Natural killer cell treated with Interleukin-12 subunit alpha and Interleukin-12 subunit beta and Interleukin-15 and Interleukin-18, amount 100 ng/mL, for 72 hours (primary cell): Measurements from ENCODE around the gene SNCAIP. TPM values are rescaled to one million over a fixed set of nuclear protein-coding genes. Genes with fewer than 3 reads are reported as not detected.
"Not testable (repeated sequence)": the region's sequence is repeated elsewhere in the genome, so short reads cannot be mapped to it uniquely, and the experiment has no call there.

Experiments used
- ATAC-seq, 2 donors: fragments of 150-1000 bp; cut with Tn5 transposase in 1 of 2; sonication (Bioruptor Pico), chemical (Tn5 transposase) in 1 of 2; 2 replicates each; pipeline ENCODE4 v1.10.0; 2021
- DNase-seq: peaks from one replicate; pipeline ENCODE4 v3.0.0; 2022; ENCODE audit warnings: low spot score
- H3K27ac Mint-ChIP-seq, 2 donors: 1 replicate in 1 of 2; 2 replicates in 1 of 2; pipeline ENCODE4 v1.8.0; 2022; ENCODE audit warnings: mixed read lengths in 2 of 2, mild to moderate bottlenecking in 1 of 2, moderate library complexity in 1 of 2
- H3K27me3 Mint-ChIP-seq, 2 donors: 1 replicate in 1 of 2; 2 replicates in 1 of 2; pipeline ENCODE4 v1.8.0; 2022; ENCODE audit warnings: mixed read lengths in 2 of 2
- H3K36me3 Mint-ChIP-seq: one replicate; pipeline ENCODE4 v1.8.0; 2022; ENCODE audit warnings: mixed read lengths
- H3K4me1 Mint-ChIP-seq, 2 donors: 1 replicate in 1 of 2; 2 replicates in 1 of 2; pipeline ENCODE4 v1.8.0; 2022; ENCODE audit warnings: low read depth in 2 of 2, mixed read lengths in 2 of 2, mild to moderate bottlenecking in 1 of 2
- H3K4me3 Mint-ChIP-seq: one replicate; pipeline ENCODE4 v1.8.0; 2022; ENCODE audit warnings: mixed read lengths
- H3K9me3 Mint-ChIP-seq: 2 replicates; pipeline ENCODE4 v1.8.0; 2022; ENCODE audit warnings: mixed read lengths
- total RNA-seq, 2 donors: library from RNA; stranded (reverse); gene quantifications; one replicate each; pipeline ENCODE4 v1.2.3, GENCODE V29; 2022

Gene SNCAIP
- total RNA-seq, 2 donors from 2014 or later, result not detected

GRCh38 chr5:122470365-122470764 is 158.3 kb downstream of the SNCAIP start:
- DNase-seq, result no peak
- Mint-ChIP-seq H3K9me3 (peaks cover 5% of the 10 kb centered on the region), H3K4me1 (no peaks in the 10 kb centered on the region), H3K4me3 (no peak overlapping the region), H3K27me3 (no peaks in the 10 kb centered on the region), H3K27ac (no peak overlapping the region), H3K36me3 (no peaks in the 10 kb centered on the region)
- no peak for ATAC-seq

- no peaks in the 10 kb centered on the region for H3K27me3 Mint-ChIP-seq
- DNase-seq (no peak), ATAC-seq (no peak)
- no peaks in the 10 kb centered on the region for H3K36me3 Mint-ChIP-seq
- peaks cover 10% of the 10 kb centered on the region for H3K9me3 Mint-ChIP-seq
- no peaks in the 10 kb centered on the region for H3K4me1 Mint-ChIP-seq
- no peak overlapping the region for H3K4me3 Mint-ChIP-seq
- no peak overlapping the region for H3K27ac Mint-ChIP-seq
Measured at GRCh38 chr5:122471031-122471751, 159.2 kb downstream of the SNCAIP start.

- ATAC-seq, result no peak
- Mint-ChIP-seq H3K36me3 (no peaks in the 10 kb centered on the region), H3K9me3 (peaks cover 10% of the 10 kb centered on the region), H3K4me3 (no peak overlapping the region), H3K4me1 (no peaks in the 10 kb centered on the region), H3K27ac (no peak overlapping the region), H3K27me3 (no peaks in the 10 kb centered on the region)
- no peak for DNase-seq
Measured at GRCh38 chr5:122471752-122472061, 159.7 kb downstream of the SNCAIP start.

- Mint-ChIP-seq H3K4me3 (no peak overlapping the region), H3K27me3 (no peaks in the 10 kb centered on the region), H3K36me3 (no peaks in the 10 kb centered on the region), H3K9me3 (peaks cover 8% of the 10 kb centered on the region), H3K4me1 (no peaks in the 10 kb centered on the region), H3K27ac (no peak overlapping the region)
- DNase-seq (no peak), ATAC-seq (no peak)
Measured at GRCh38 chr5:122473138-122473843, 161.3 kb downstream of the SNCAIP start.

- DNase-seq (no peak), ATAC-seq (no peak)
- no peaks in the 10 kb centered on the region for H3K4me1 Mint-ChIP-seq
- H3K27ac Mint-ChIP-seq, result no peak overlapping the region
- H3K9me3 Mint-ChIP-seq, result peaks cover 8% of the 10 kb centered on the region
- H3K36me3 Mint-ChIP-seq, result no peaks in the 10 kb centered on the region
- H3K4me3 Mint-ChIP-seq, result no peak overlapping the region
- H3K27me3 Mint-ChIP-seq, result no peaks in the 10 kb centered on the region
Measured at GRCh38 chr5:122473941-122474340, 161.9 kb downstream of the SNCAIP start.

- ATAC-seq (no peak), DNase-seq (no peak)
- Mint-ChIP-seq H3K9me3 (peaks cover 5% of the 10 kb centered on the region), H3K4me3 (no peak overlapping the region), H3K27me3 (no peaks in the 10 kb centered on the region), H3K36me3 (no peaks in the 10 kb centered on the region), H3K27ac (no peak overlapping the region), H3K4me1 (no peaks in the 10 kb centered on the region)
Measured at GRCh38 chr5:122478741-122479442, 166.9 kb downstream of the SNCAIP start.

GRCh38 chr5:122480146-122480545 is 168.1 kb downstream of the SNCAIP start:
- Mint-ChIP-seq H3K27ac (no peak overlapping the region), H3K9me3 (peaks cover 5% of the 10 kb centered on the region)
- no peak for ATAC-seq

GRCh38 chr5:122484103-122484502 is 172.1 kb downstream of the SNCAIP start:
- DNase-seq, result no peak
- Mint-ChIP-seq H3K27ac (no peak overlapping the region), H3K27me3 (no peaks in the 10 kb centered on the region), H3K9me3 (no peaks in the 10 kb centered on the region), H3K36me3 (no peaks in the 10 kb centered on the region), H3K4me1 (no peaks in the 10 kb centered on the region), H3K4me3 (no peak overlapping the region)
- no peak for ATAC-seq

More at GRCh38 chr5:122480146-122480545, 168.1 kb downstream of the SNCAIP start:
- Mint-ChIP-seq H3K27me3 (no peaks in the 10 kb centered on the region), H3K36me3 (no peaks in the 10 kb centered on the region), H3K4me1 (no peaks in the 10 kb centered on the region), H3K4me3 (no peak overlapping the region)
- no peak for DNase-seq

GRCh38 chr5:122485226-122485625 is 173.2 kb downstream of the SNCAIP start:
- no peak for ATAC-seq
- DNase-seq, result no peak
- no peak overlapping the region for H3K27ac Mint-ChIP-seq
- H3K36me3 Mint-ChIP-seq, result no peaks in the 10 kb centered on the region
- no peaks in the 10 kb centered on the region for H3K27me3 Mint-ChIP-seq
- no peaks in the 10 kb centered on the region for H3K4me1 Mint-ChIP-seq
- no peaks in the 10 kb centered on the region for H3K9me3 Mint-ChIP-seq
- H3K4me3 Mint-ChIP-seq, result no peak overlapping the region

GRCh38 chr5:122486616-122487015 is 174.6 kb downstream of the SNCAIP start:
- not testable (repeated sequence) for ATAC-seq, H3K4me1 Mint-ChIP-seq, H3K4me3 Mint-ChIP-seq, DNase-seq, H3K36me3 Mint-ChIP-seq, H3K27me3 Mint-ChIP-seq, H3K27ac Mint-ChIP-seq, H3K9me3 Mint-ChIP-seq

GRCh38 chr5:122490718-122491117 is 178.7 kb downstream of the SNCAIP start:
- Mint-ChIP-seq H3K4me3 (no peak overlapping the region), H3K36me3 (no peaks in the 10 kb centered on the region)

GRCh38 chr5:122492675-122493074 is 180.6 kb downstream of the SNCAIP start:
- Mint-ChIP-seq H3K27ac (no peak overlapping the region), H3K4me1 (no peaks in the 10 kb centered on the region), H3K27me3 (peaks cover 0 to 7% of the 10 kb centered on the region in 2 donors), H3K4me3 (no peak overlapping the region), H3K9me3 (peaks cover 4% of the 10 kb centered on the region), H3K36me3 (no peaks in the 10 kb centered on the region)
- ATAC-seq (no peak), DNase-seq (no peak)

More at GRCh38 chr5:122490718-122491117, 178.7 kb downstream of the SNCAIP start:
- Mint-ChIP-seq H3K27me3 (peaks cover 0 to 7% of the 10 kb centered on the region in 2 donors), H3K4me1 (no peaks in the 10 kb centered on the region), H3K9me3 (peaks cover 4% of the 10 kb centered on the region), H3K27ac (no peak overlapping the region)
- ATAC-seq (no peak), DNase-seq (no peak)

GRCh38 chr5:122493091-122494021 is 181.3 kb downstream of the SNCAIP start:
- H3K9me3 Mint-ChIP-seq, result peaks cover 4% of the 10 kb centered on the region
- no peak overlapping the region for H3K27ac Mint-ChIP-seq
- no peaks in the 10 kb centered on the region for H3K36me3 Mint-ChIP-seq

More at GRCh38 chr5:122493091-122494021, 181.3 kb downstream of the SNCAIP start:
- Mint-ChIP-seq H3K4me3 (no peak overlapping the region), H3K4me1 (no peaks in the 10 kb centered on the region), H3K27me3 (peaks cover 0 to 7% of the 10 kb centered on the region in 2 donors)
- ATAC-seq, result peak; percentile 36 to 43
- DNase-seq, result no peak
